NT2/D1 (cell line): ENCODE data around the gene PRDX4.
"Not testable (repeated sequence)": the region's sequence is repeated elsewhere in the genome, so short reads cannot be mapped to it uniquely, and the experiment has no call there.

Experiments
- DNase-seq: peaks from one replicate; pipeline ENCODE4 v3.0.0-alpha.2; 2011; ENCODE audit warnings: low read depth, low spot score
- H3K27me3 ChIP-seq: 2 replicates; pipeline ENCODE4 v1.6.0; 2011; ENCODE audit warnings: mild to moderate bottlenecking; ENCODE audit not compliant: insufficient read length, insufficient read depth
- H3K36me3 ChIP-seq: 2 replicates; pipeline ENCODE4 v1.6.1; 2011; ENCODE audit warnings: mild to moderate bottlenecking, low read length, mixed read lengths; ENCODE audit not compliant: insufficient read depth, insufficient read length
- H3K4me1 ChIP-seq: 2 replicates; pipeline ENCODE4 v1.5.1; 2011; ENCODE audit not compliant: insufficient read depth, insufficient read length
- H3K4me3 ChIP-seq: 2 replicates; pipeline ENCODE4 v1.5.1; 2011; ENCODE audit warnings: low read depth; ENCODE audit not compliant: insufficient read length
- H3K9ac ChIP-seq: 2 replicates; pipeline ENCODE4 v1.6.0; 2011; ENCODE audit warnings: low read depth; ENCODE audit not compliant: insufficient read length
- H3K9me3 ChIP-seq: 2 replicates; pipeline ENCODE4 v1.5.1; 2011; ENCODE audit warnings: mild to moderate bottlenecking, low read length; ENCODE audit not compliant: insufficient read depth
- SUZ12 ChIP-seq: IDR thresholded peaks from 2 replicates; pipeline ENCODE4 v1.6.1; 2011; ENCODE audit not compliant: insufficient read length, insufficient read depth; ENCODE audit errors: extremely low read depth
- YY1 ChIP-seq: IDR thresholded peaks from 2 replicates; pipeline ENCODE4 v1.6.1; 2011; ENCODE audit not compliant: insufficient read length, insufficient read depth
- ZNF274 ChIP-seq: IDR thresholded peaks from 2 replicates; pipeline ENCODE4 v1.6.1; 2011; ENCODE audit warnings: mild to moderate bottlenecking, low read depth, low read length

Gene PRDX4

DNA sequence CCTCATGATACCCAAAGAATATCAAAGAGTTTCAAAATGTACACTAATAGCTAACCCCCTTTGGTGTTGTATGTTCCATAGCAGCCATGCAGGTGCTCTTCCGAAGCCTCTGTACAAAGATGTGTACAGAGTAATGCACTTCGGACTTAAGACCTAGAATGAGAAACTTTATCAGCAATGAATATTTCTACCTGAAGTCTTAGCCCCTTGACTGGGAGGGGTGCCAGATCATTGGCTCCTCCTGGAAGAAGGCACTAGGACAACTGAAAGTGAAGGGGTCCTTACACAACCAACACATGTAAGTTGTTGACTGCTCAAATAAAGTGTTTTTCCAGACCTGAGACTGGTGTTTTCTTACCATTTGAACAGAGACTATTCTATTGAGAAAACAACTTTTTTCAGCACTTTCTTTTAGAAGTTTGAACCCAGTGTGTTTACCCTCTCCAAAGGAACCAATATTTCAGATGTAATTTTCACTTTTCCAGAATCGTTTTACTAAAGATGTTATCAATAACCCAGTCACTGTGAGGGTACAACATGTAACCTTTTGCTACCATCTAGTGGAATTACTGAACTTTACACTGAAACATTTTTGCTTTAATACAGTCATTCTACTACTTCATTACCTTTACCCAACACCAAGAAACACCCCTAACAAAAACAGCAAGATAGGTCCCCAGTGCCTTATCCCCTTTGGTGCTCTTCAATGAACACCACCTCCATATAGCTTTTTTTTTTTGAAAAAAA is 33.3 kb upstream of the PRDX4 start:
- no peaks in the 10 kb centered on the region for H3K4me1 ChIP-seq
- no peak overlapping the region for H3K9ac ChIP-seq
- DNase-seq: no peak
- no peak for TF ChIP-seq SUZ12
- no peak for TF ChIP-seq ZNF274
- TF ChIP-seq YY1: no peak
- no peaks in the 10 kb centered on the region for H3K27me3 ChIP-seq
- H3K36me3 ChIP-seq: no peaks in the 10 kb centered on the region
- H3K9me3 ChIP-seq: no peaks in the 10 kb centered on the region
- no peak overlapping the region for H3K4me3 ChIP-seq

DNA sequence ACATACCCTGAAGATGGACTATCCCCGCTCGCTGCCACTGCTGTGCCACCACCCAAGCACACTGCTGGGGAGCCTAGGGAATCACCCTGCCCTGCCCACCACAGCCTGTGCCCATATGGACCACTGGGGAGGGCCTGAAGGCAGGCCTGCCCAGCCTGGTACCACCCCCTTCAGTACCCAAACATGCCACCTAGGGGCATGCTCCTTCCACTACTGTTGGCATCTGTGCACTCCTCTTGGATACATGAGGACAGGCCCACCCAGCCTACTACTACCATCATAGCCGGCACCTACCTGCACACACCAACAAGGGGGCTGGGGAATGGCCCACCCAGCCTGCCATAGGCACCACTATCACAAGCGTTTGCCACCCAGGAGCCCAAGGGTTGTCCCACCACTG is 30.1 kb upstream of the PRDX4 start:
- no peaks in the 10 kb centered on the region for H3K4me1 ChIP-seq
- TF ChIP-seq YY1 (no peak), SUZ12 (no peak), ZNF274 (no peak)
- H3K36me3 ChIP-seq: no peaks in the 10 kb centered on the region
- no peak overlapping the region for H3K9ac ChIP-seq
- peaks cover 21% of the 10 kb centered on the region for H3K9me3 ChIP-seq
- H3K27me3 ChIP-seq: no peaks in the 10 kb centered on the region
- H3K4me3 ChIP-seq: no peak overlapping the region
- no peak for DNase-seq

DNA sequence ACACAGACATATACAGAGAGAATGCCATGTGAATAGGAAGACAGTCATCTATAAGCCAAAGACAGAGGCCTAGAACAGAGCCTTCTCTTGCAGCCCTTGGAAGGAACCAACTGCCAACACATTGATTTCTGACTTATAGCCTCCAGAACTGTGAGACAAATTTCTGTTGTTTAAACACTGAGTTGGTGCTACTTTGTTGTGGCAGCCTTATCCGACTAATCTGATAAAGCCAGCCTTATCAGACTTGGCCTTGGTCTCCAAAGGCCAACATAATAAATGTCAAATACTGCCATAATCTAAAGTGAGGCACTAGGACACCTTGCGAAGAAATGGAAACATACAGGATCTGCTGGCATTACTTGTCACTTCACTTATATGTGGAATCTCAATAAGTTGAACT is 24.3 kb upstream of the PRDX4 start:
- no peak for TF ChIP-seq ZNF274
- TF ChIP-seq YY1: no peak
- TF ChIP-seq SUZ12: no peak
- no peak overlapping the region for H3K4me3 ChIP-seq

DNA sequence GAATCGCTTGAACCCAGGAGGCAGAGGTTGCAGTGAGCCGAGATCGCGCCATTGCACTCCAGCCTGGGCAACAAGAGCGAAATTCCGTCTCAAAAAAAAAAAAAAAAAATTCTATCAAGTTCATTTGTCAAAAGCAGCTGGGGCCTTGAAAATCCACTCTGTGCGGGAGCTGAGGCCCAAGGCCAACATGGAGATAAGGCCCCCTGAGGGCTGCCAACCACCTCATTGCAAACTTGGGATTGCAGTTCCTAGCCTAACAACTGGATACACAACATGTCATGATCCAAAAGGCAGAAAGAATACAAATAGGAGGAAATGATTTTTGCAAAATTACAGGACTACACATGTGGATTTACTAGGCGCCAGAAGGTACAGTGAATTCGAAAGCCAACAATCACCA is 22.5 kb upstream of the PRDX4 start:
- H3K27me3 ChIP-seq: no peaks in the 10 kb centered on the region
- H3K9me3 ChIP-seq: peaks cover 17% of the 10 kb centered on the region
- no peak for DNase-seq
- no peaks in the 10 kb centered on the region for H3K4me1 ChIP-seq
- H3K9ac ChIP-seq: no peak overlapping the region
- H3K4me3 ChIP-seq: no peak overlapping the region
- TF ChIP-seq SUZ12: no peak
- TF ChIP-seq YY1: no peak
- TF ChIP-seq ZNF274: no peak
- H3K36me3 ChIP-seq: no peaks in the 10 kb centered on the region

More for the DNA sequence above, 24.3 kb upstream of the PRDX4 start:
- Histone ChIP-seq H3K9ac (no peak overlapping the region), H3K36me3 (no peaks in the 10 kb centered on the region), H3K4me1 (no peaks in the 10 kb centered on the region), H3K9me3 (peaks cover 21% of the 10 kb centered on the region), H3K27me3 (no peaks in the 10 kb centered on the region)
- DNase-seq: no peak

DNA sequence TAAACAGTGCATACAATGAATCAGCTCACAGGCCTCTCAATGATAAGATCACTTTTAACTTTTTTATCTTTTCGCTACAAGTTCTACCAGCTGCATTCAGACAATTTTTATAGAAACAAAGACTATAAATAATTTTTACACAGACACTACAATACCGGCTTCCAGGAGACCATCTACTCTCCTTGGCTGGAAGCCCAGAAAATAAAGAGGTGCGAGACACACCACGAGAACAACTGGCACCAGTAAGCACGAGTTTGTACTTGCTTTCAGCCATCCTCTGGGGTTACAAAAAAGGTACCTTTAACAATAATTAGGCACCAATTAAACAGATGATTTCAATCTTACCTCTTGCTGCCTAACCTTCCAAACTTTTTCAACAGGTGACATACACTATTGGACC is 11.2 kb upstream of the PRDX4 start:
- peaks cover 4% of the 10 kb centered on the region for H3K4me1 ChIP-seq
- TF ChIP-seq SUZ12 (no peak), ZNF274 (no peak), YY1 (no peak)
- no peak overlapping the region for H3K4me3 ChIP-seq
- no peaks in the 10 kb centered on the region for H3K36me3 ChIP-seq
- H3K9ac ChIP-seq: no peak overlapping the region
- H3K27me3 ChIP-seq: no peaks in the 10 kb centered on the region
- H3K9me3 ChIP-seq: peaks cover 17% of the 10 kb centered on the region; the same call in 1 of the 2 replicates
- no peak for DNase-seq

DNA sequence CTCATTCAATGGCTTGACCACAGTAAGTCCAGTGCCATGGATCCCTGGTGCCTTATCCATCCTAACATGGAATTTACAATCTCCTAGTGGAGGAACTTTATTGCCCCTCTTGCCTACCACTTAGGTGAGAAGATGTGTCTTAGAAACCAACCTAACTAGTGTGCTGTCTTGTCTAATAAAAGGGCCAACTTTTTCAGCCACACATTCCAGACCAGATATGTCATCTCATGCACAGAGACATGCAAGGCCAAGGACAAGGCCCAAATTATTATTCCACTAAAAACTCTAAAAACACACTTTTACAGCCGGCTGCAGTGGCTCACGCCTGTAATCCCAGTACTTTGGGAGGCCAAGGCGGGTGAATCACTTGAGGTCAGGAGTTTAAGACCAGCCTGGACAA is 10.6 kb upstream of the PRDX4 start:
- no peaks in the 10 kb centered on the region for H3K36me3 ChIP-seq
- no peak for TF ChIP-seq SUZ12
- TF ChIP-seq ZNF274: no peak
- TF ChIP-seq YY1: no peak
- no peak overlapping the region for H3K4me3 ChIP-seq
- H3K9me3 ChIP-seq: peaks cover 13% of the 10 kb centered on the region; the same call in 1 of the 2 replicates
- no peak for DNase-seq
- H3K27me3 ChIP-seq: no peaks in the 10 kb centered on the region
- H3K4me1 ChIP-seq: peaks cover 5% of the 10 kb centered on the region
- no peak overlapping the region for H3K9ac ChIP-seq

DNA sequence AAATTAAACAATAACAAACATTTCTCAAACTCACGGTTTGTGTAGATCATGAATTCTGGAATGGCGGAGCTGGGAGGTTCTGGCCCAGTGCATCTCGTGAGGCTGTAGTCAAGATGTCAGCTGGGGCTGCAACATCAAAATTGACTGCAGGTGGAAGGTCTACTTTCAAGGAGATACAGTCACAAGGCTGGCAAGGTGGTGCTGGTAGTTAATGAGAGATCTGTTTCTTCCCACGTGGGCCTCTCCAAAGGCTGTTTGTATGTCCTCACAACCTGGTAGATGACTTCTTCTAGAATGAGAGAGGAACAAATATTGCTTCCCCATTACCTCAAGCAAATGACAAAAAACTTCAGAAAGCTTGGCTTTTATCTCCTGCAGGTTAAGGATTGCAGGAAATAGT is 8.0 kb upstream of the PRDX4 start:
- Histone ChIP-seq H3K4me3 (peak overlapping the region; percentile 29), H3K27me3 (no peaks in the 10 kb centered on the region), H3K36me3 (no peaks in the 10 kb centered on the region), H3K9ac (peak overlapping the region; percentile 62), H3K9me3 (no peaks in the 10 kb centered on the region; the same call in 1 of the 2 replicates), H3K4me1 (peaks cover 5% of the 10 kb centered on the region)
- no peak for DNase-seq
- TF ChIP-seq ZNF274 (no peak), YY1 (no peak), SUZ12 (no peak)

DNA sequence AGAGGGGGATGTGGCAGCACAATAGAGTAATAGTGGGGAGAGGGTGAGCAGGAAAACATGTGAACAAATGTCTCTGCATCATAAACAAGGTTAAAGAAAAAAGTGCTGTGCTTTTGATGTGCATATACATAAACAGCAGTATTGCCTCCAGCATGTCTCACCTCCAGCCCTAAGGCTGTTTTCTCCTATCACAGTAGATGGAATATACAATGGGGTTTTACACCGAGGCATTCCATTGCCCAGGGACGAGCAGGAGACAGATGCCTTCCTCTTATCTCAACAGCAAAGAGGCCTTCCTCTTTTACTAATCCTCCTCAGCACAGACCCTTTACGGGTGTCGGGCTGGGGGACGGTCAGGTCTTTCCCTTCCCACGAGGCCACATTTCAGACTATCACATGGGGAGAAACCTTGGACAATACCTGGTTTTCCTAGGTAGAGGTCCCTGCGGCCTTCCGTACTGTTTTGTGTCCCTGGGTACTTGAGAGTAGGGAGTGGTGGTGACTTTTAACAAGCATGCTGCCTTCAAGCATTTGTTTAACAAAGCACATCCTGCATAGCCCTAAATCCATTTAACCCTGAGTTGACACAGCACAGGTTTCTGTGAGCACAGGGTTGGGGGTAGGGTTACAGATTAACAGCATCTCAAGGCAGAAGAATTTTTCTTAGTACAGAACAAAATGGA is 7.1 kb upstream of the PRDX4 start:
- peak overlapping the region; percentile 22 for H3K4me3 ChIP-seq
- H3K27me3 ChIP-seq, H3K36me3 ChIP-seq, H3K9ac ChIP-seq, H3K9me3 ChIP-seq, H3K4me1 ChIP-seq: not testable (repeated sequence)
- DNase-seq: peak; percentile 40
